Esophagus mucosa (tissue), 1 donor: ENCODE results near the gene CAB39L. TPM values are rescaled to one million over a fixed set of nuclear protein-coding genes. Genes with fewer than 3 reads are reported as not detected.

Experiments used
- ATAC-seq: fragments of 200-7000 bp; cut with Tn5 transposase; one replicate; pipeline ENCODE4 v1.9.1; 2020
- total RNA-seq: library from RNA; stranded (reverse); gene quantifications from one replicate; pipeline ENCODE4 v1.2.4, GENCODE V29; 2023
- donor health status: DM: yes; HTN: yes; CAD: no.

The CAB39L gene
- total RNA-seq, 1 donor from 2014 or later = 11.8 TPM

DNA sequence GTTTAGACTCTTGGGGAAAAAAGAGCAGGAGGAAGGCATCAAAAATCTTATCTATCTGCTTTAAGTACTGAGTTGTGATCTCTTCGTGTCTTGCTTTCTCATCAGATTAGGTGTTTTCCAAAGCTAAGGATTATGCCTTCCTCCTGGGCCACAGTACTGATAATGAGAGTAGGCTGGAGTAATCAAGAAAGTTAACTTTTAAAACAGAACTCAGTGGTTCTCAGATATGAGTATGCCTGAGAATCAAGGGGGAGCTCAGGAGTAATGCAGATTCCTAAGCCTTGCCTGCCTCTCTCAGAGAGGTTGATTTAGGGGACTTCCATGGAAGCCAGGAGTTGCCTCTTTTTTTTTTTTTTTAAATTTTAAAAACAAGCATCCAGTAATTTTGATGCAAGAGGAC lies 172.6 kb downstream of the CAB39L start:
- ATAC-seq = no peak

DNA sequence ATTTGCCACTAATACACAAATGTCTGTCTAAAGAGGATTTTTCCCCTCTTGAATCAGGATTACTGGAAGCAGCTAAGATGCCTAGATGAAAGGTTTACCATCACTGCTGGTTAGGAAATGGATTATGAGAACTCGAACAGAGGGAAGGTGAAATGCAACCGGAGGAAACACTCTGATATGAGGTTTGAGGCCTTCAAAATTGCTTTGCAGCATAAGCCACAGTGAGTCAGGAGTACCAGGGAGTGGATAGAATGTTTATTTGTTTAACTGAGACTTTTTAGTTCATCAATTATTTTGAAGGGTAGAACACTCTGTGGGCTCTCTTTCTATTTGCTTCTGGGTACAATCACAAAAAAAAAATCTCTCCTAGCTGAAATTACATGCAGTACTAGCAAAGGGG lies 178.0 kb downstream of the CAB39L start:
- ATAC-seq = no peak

DNA sequence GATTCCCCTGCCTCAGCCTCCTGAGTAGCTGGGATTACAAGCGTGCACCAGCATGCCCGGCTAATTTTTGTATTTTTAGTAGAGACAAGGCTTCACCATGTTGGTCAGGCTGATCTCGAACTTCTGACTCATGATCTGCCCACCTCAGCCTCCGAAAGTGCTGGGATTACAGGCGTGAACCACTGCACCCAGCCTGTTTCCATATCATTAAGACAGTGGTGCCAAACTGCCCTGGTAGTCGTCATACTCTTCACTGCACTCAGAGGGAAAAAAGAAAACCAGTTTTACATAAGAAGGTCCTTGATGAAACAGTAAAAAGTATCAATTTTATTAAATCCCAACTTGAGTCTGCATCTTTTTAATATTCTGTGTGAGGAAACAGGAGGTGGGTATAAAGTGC lies 181.2 kb downstream of the CAB39L start:
- ATAC-seq = no peak

DNA sequence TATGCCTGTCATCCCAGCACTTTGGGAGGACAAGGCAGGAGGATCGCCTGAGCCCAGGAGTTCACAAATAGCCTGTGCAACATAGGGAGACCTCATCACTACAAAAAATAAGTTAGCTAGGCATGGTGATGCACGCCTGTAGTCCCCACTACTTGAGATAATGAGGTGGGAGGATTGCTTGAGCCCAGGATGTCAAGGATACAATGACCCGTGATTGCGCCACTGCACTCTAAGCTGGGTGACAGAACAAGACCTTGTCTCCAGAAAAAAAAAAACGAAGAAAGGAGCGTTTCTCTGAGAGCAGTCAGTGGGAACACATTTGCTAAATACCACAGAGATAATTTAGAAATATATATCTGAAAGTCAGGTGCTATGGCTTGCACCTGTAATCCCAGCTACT lies 184.3 kb downstream of the CAB39L start:
- no peak for ATAC-seq

Other genes starting within 250 kb of the CAB39L start
- gene MLNR, start 223.7 kb downstream of the CAB39L start, total RNA-seq = not detected
- 4.9 TPM for gene CDADC1, start 196.1 kb downstream of the CAB39L start, total RNA-seq
- gene SETDB2, start 210 bp upstream of the CAB39L start, total RNA-seq = 5.1 TPM
- 21.7 TPM for gene PHF11, start 51.9 kb upstream of the CAB39L start, total RNA-seq
- 4.5 TPM for gene RCBTB1, start 141.5 kb upstream of the CAB39L start, total RNA-seq
- 1.2 TPM for gene ARL11, start 184.4 kb upstream of the CAB39L start, total RNA-seq
- 81.5 TPM for gene EBPL, start 247.4 kb upstream of the CAB39L start, total RNA-seq